CD1c-positive myeloid dendritic cell (primary cell): ENCODE measurements around the gene LINGO3.

Experiments
- DNase-seq: peaks from one replicate; pipeline ENCODE4 v3.0.0-alpha.2; 2016; ENCODE audit errors: extremely low spot score

The LINGO3 gene

DNA sequence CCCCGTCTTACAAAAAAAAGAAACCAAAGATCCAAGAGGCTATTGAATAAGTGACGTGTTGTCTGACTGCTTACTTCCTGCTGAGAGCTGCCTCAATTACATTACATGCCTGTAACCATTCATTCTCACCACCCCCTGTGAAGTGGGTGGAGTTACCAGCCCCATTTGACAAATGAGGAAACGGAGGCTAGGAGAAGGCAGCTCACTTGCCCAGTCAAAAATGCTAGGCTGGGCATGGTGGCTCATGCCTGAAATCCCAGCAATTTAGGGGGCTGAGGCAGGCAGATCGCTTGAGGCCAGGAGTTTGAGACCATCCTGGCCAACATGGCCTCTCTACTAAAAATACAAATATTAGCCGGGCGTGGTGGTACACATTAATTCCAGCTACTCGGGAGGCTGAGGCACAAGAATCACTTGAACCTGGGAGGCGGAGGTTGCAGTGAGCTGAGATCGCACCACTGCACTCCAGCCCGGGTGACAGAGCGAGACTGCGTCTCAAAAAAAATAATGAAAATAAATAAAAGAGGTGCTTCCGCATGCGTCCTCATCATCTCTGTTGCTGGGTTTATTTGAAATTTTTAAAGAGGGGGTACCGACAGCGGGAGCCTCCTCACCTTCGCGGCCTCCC, 19.9 kb upstream of the LINGO3 start:
- peak; percentile 87 for DNase-seq

DNA sequence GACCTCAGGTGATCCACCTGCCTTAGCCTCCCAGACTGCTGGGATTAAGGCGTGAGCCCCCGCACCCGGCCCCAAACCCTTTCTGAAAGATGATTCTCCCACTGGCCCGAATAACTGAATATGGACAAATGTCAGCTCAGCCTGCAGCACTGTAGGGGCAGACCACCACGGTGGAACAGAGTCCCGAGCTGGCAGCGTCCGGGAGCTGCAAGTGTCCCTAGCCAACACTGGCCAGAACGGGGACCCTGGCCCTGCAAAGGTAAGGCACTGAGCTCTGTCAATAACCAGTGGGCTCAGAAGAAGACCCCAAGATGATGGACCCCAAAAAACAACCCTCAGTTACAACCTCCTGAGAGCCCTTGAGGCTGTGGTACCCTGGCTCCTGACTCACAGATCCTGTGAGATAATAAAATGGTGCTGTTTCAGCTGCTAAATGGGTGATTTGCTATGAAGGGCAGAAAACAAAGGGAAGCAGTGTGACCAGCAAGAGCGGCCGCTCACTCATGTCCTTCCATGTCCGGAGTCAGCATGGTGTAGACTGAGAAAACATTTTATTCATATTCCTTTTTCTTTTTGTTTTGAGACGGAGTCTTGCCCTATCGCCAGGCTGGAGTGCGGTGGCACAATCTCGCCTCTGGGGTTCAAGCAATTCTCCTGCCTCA, 18.9 kb upstream of the LINGO3 start:
- no peak for DNase-seq

DNA sequence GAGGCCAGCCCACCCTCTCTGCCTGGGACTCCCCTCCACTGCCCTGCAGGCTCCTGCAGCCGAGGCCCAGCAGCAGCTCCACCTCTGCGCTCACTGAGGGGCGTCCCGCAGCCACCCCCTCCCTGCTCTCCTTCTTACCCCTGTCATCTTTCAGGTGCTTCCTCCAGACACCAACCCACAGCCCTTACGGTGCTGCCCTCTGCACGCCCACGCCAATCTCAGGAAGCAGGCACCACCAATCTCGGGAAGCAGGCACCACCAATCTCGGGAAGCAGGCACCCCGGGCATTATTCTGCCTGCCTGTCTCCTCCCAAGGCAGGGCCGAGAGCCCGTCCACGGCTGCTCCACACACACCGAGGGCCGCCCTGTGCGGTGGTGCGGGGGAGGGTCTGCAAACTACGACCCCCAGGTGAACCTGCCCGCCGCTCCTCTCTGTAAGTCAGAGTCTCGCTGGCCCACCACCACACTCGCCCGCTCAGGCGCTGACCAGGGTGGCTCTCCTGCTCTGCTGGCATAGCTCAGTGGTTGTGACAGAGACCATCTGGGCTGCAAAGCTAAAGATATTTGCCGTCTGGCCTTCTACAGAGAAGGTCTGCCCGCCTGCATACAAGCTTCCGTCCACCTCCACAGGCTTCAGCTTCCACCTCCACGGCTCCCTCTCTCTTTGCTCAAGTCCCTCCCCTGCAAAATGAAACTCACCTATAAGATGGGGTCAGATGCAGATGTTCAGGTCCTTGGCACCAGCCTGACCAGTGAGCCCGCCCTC, 17.5 kb upstream of the LINGO3 start:
- no peak for DNase-seq

DNA sequence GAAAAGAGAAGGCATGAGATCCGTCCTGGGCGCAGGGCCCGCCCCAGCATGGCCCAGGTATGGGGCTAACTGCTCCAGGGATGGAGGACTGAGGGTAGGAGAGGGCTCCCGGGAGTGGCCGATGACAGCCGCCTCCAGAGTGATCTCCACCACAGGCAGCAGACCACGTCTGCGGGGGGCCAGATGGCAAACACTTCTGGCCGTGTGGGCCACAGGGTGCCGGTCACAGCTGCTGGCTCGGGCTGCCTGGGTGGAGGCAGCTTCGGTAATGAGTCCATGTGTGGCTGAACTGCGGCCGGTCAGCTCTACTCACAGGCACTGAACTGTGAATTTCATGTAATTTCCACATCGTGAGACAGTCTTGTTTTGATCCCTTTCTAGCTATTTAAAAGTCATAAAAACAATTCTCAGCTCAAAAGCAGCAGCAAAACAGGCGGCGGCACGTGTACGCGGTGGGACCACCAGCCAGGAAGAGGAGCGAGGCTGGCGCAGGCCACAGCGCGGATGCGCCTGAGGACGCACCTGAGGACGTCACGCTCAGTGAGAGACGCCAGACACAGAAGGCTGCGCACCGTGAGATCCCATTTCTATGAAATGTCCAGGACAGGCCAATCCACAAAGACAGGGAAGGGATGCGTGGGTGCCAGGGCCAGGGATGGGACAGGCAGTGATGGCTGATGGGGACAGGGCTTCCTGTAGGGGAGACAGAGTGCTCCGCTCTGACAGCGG, 16.4 kb upstream of the LINGO3 start:
- no peak for DNase-seq

DNA sequence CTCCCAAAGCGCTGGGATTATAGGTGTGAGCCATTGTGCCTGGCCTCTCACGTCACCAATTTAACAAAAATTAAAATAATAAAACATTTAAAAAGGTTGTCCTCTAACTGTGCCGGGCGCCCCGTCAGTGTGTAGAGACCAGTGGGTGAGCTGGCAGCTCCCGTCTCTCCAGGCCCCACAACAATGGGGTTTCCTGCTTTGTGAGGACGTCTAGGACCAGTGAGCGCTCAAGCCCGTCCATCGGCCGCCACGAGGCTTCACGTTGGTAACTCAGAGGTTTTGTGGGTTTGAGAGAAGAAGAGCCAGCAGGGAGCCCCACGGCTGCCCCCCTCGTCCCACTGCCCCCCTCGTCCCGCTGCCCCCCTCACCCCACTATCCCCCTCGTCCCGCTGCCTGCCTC, 15.8 kb upstream of the LINGO3 start:
- DNase-seq, result no peak

DNA sequence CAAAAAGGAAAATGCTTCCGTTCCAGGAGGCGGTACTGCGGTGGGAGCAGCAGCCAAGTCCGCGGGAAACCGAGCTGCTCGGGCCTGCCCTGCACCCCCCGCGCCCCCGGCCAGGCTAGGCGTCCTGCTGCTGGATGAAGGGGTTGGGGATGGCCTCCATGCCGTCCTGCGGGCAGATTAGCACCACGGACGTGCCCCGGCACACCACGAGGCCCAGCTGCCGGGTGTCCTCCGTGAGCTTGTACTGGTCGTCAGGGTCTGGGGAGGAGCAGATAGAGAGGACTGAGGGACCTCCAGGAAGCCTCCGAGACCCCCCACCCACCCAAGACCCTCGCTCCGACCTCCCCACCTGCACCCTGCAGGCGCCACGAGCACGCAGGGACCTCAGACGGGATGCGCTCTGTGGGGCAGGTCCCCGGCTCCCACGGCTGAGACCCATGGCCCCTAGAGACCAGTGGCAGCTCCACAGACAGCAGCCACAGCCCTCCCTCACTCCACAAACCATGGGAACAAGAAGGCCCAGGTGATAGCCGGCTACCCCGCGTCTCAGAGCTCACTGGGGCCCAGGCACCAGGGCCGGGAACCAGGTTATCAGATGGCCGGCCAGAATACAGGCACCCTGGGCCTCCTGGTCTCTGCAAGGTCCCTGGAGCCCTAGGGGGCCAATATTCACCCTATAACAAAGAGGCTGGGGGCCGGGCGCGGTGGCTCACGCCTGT, 13.8 kb upstream of the LINGO3 start:
- DNase-seq, result no peak

DNA sequence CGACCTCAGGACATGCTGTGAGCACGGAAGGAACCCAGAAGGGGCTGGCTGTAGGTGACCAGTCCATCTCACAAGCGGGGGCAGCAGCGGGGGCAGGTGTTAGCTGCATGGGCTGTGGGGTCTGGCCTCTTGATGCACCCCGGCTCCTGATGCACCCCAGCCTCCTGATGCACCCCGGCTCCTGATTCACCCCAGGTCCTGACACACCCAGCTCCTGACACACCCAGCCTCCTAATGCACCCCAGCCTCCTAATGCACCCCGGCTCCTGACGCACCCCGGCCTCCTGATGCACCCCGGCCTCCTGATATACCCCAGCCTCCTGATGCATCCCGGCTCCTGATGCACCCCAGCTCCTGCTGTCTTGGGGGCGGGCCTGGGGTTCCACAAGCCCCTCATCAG, 13.0 kb upstream of the LINGO3 start:
- DNase-seq, result no peak

DNA sequence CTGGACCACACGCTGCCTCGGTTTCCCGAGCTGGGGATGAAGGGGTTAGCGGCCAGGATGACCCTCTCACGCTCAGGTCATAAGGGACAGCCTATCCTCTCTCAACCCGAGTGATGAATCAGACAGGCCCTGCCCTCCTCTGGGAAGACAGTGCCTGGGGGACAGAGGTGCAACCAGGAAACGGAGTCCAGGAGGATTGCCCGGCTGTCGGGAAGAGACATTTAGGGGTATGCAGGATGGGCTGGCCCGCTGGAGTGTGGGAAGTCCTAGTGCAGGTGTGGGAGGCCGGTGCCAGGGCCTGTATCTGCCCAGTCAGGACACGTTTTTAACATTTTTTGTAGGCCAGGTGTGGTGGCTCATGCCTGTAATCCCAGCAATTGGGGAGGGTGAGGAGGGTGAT, 12.1 kb upstream of the LINGO3 start:
- DNase-seq, result no peak

DNA sequence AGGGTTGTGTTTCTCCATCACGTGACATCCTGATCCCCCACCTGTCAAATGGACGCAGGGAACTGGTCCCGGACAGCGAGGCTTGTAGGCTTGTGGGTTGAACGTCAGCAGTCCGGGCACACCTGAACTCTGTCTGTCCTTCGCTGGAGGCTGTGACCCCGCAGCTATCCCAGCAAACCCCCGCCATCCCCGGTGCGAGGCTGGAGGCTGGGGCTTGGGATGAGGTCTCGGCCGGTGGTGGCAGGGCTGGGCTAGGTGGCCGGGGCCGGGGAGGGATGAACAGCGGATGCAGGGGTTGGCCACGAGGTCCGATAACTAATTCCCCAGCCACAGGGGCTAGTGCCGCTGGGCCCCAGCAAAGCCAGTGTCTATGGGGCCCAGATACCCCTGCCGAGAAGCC, 11.6 kb upstream of the LINGO3 start:
- DNase-seq, result no peak

DNA sequence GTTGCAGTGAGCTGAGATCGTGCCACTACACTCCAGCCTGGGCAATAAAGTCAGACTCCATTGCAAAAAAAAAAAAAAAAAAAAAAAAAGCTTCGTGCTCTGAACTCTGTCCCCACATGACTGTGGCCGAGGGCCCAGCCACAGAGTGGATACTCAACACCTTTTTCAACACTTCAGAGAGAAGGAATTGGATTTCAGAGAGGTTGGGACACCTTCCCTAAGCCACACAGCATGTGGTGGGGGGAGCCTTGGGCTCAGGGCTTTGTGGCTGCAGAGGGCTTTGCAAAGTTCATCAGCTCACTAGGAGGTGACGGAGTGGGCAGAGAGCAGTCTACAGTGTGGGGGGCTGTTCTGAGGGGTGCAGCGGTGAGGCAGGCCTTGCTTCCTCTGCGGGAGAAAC, 11.0 kb upstream of the LINGO3 start:
- no peak for DNase-seq

DNA sequence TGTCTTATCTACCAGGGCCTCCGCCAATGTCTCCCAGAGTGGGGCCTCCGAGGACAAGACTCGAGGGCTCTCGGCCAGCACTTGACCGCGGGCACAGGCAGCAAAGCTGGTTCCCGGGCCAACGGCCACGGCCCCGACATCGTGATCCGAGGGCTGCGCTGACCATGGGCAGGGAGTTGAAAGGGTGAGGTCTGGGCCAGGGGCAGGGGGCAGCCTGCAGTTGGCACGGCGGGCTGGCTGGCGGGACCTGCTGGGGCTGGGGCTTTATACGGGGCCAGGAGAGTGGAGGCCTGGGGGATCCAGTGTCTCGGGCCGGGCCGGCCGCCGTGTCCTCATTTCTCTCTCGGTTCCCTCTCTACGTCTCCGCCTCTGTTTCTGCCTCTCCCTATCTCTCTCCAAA, 9.8 kb upstream of the LINGO3 start:
- no peak for DNase-seq

DNA sequence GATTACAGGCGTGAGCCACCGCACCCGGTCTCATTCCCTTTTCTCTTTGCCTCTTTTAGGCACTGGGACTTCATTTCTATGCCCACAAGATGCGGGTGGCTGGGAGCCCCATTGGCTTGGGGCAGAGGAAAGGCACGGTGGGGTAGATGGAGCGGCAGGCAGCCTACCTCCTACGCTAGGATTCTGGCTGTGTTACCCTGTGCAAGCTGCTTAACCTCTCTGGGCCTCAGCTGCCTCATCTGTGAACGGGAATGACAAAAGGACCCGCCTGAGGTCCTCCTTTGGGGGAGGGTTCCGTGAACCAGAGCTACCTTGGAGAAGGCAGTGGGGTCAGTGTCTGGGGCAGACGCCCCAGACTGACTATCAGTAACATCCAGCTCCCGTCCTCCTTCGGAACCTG, 9.3 kb upstream of the LINGO3 start:
- DNase-seq, result no peak

DNA sequence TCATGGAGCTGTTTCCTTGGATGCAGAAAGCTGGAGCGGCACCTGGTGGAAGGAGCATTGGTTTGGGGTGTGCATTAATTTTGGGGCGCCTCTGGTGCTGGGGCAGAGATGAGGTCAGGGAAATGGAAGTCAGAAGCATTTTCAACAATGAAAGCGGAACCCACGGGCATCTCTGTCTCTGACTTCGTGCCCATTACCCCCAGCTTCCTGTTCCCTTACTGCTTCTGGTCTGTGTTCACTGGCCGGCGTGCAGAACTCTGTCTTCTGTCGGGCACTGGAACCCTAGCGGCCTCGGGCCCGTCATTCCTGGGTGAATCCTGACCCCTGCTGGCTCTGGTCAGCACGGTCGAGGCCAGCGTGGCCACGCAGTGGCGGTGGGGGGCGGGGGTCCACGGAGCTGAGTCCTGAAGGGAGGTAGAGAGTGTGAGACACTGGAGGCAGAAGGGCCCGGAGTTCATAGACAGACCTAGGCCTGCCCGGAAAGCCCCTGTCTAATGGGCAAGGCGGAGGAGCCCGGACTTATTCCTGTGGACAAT, 7.9 kb upstream of the LINGO3 start:
- peak; percentile 92 for DNase-seq

DNA sequence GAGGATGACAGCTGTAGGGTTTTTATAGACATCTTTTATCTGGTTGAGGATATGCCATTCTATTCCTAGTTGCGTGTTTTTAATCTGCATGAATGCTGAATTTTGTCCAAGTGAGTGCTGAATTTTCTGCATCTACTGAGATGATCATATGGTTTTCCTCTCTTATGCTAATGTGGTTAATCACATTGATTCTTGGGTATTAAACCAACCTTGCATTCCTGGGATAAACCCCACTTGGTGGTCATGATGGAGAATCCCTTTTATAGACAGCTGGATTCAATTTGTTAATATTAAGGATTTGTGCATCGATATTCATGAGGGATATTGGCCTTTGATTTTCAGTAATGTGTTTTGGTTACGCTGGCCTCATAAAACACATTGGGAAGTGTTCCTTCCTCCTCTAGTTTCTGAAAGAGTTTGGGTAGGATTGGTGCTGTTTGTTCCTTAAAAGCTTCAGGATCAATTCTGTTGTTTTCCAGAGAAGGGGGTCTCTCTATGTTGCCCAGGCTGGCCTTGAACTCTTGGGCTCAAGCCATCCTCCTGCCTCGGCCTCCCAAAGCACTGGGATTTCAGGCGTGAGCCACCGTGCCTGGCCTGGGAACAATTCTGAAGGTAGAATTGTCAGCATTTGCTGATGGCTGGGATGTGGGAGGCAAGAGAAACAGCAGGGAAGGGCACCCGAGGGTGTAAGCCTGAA, 7.3 kb upstream of the LINGO3 start:
- no peak for DNase-seq

DNA sequence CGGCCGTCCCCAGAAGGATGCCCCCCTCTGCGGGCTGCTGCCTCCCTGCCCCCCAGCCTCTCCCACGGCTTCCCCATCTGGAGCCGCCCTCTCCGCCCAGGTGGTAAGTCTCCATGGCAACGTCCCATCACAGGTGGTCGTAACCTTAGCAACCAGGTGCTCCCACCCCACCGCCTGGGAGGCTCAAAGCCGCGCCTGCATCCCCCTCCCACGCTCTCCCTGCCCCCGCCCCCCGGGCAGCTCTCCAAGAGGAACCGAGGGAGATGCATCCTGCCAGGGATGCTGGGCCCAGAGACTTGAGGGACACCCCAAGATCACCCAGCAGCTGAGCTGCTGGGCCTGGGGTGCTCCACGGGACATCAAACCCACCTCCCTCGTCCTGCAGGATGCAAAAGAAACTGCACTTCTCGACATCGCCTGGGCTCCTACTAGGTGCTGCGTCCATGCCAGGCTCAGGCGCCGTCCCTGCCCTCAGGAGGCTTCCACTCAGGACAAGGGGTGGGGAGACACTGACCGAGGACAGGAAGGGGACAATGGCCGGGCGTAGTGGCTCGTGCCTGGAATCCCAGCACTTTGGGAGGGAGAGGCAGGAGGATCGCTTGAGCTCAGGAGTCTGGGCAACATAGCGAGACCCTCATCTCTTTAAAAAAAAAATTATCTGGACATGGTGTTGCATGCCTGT, 5.0 kb upstream of the LINGO3 start:
- DNase-seq, result no peak

DNA sequence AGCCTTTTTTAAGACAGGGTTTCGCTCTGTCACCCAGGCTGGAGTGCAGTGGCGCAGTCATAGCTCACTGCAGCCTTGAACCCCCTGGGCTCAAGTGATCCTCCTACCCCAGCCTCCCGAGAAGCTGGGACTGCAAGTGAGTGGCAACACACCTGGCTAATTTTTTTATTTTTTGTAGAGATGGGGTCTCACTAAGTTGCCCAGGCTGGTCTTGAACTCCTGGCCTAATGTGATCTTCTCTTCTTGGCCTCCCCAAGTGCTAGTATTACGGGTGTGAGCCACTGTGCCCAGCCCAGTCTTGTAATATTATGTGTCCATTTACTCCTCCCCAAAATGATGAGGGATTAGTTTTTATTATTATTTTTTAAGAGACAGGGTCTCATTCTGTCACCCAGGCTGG, 3.1 kb upstream of the LINGO3 start:
- DNase-seq, result no peak

DNA sequence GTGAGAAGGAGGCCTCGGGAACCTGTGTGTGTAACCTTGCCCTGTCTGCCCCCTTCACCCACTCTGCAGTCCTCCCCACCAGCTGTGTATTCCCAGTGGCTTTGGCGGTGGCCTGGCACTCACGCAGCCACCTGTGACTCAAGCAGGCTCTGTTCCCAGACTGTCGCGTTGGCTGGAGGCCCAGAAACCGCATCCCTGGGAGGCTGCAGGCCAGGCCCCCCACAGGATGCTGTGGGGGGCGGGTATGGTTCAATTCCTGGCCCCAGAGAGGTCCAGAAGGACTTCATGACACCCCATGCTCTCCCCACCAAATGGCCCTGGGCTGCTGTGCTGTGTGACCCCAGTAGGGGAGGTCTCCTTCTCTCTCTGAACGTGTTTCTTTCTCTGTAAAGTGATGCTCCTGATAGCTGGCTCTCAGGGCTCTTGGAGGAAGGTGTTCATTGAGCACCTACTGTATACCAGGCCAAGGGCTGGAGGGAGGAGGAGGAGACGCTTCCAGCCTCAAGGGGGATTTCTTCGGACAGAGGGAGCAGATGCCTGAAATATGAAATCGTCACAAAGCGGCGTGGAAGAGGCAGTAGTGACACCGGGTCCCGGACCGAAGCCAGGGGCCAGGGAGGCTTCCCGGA, 1.9 kb upstream of the LINGO3 start:
- DNase-seq, result no peak

DNA sequence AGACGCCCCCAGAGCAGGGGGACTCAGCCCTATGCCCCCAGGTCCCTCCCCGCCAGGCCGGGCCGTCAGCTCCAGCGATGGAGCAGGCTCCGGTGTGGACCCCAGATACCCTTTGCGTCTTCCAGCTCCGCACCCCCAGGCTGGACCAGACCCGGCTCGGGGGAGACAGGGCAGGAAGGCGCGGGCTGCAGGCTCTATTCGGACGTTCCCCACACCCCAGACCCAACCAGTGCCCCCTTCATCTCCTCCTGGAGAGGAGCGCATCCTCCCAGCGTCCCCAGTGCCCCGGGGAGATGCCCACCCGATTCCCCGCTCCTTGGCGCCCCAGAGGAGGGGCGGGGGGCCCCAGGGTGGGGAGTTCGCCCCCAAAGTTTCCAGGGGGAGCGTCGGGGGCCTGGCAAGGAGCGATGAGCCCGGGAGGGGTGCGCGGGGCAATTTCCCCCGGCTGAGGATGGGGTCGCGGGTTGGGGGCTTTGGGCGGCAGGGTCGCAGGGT, 389 bp downstream of the LINGO3 start:
- no peak for DNase-seq

DNA sequence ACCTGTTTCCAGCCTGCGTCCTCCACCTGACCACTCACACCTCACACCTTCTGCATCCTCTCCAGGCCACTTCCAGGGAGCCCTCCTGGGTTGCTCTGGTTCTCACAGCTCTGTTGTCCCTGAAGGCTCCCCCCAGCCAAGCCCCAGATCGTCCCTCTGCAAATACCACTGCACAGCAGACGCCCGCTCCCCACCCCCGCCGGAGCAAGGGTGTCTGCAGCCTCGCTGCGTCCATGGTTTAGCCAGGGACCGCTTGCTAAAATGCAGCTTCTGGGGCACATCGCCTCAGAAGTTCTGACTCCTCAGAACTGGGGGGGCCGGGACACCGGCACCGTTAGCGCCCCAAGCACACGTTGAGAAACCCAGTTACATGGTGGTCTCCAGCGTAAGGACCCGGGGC, 983 bp downstream of the LINGO3 start:
- no peak for DNase-seq

DNA sequence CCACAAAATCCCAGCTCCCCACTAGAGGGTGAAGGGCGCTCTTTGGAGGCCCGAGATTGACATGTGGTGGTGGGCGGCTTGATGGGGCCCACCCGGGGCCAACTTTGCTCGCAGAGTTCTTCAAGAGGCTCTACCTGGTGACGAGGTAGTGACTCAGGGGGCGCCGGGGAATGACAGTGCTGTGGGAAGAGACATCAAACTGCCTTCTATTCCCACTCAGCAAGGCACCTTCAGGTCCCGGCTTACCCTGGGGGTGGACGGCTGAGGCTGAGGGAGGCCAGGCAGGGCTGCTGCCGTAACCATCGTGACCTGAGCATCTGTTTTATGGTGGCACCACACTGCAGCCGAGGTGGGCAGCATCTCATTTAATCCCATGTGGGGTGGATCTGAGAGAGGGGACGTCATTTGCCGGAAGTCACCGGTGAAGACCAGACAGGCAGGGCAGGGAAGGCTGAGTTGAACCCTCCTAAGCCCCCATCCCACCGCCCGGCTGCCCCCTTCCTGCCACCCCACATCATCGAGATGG, 1.6 kb downstream of the LINGO3 start:
- DNase-seq, result no peak
